HG02798 (cell line): ENCODE measurements around the gene SDSL.

ENCODE experiments used
- ATAC-seq: cut with Tn5 transposase; IDR thresholded peaks from one replicate; pipeline ENCODE4 v1.9.1; 2021; ENCODE audit warnings: mild to moderate bottlenecking; ENCODE audit not compliant: unreplicated experiment, poor library complexity

Gene SDSL

GRCh38 chr12:113440947-113441782 lies 19.0 kb downstream of the SDSL start:
- ATAC-seq, result no peak

- no peak for ATAC-seq
These were observed 20.9 kb downstream of the SDSL start for GRCh38 chr12:113443030-113443539.

GRCh38 chr12:113445544-113446171 lies 23.5 kb downstream of the SDSL start:
- ATAC-seq, result no peak

GRCh38 chr12:113448873-113449272 lies 26.7 kb downstream of the SDSL start:
- ATAC-seq, result no peak

- no peak for ATAC-seq
These were observed 27.1 kb downstream of the SDSL start for GRCh38 chr12:113449299-113449698.

- ATAC-seq, result no peak
These were observed 27.7 kb downstream of the SDSL start for GRCh38 chr12:113449839-113450238.

GRCh38 chr12:113452458-113452857 lies 30.3 kb downstream of the SDSL start:
- no peak for ATAC-seq

- no peak for ATAC-seq
These were observed 31.1 kb downstream of the SDSL start for GRCh38 chr12:113453330-113453729.

- no peak for ATAC-seq
These were observed 34.0 kb downstream of the SDSL start for GRCh38 chr12:113456199-113456598.

- ATAC-seq, result no peak
These were observed 34.6 kb downstream of the SDSL start for GRCh38 chr12:113456761-113457160.

GRCh38 chr12:113457185-113457584 lies 35.0 kb downstream of the SDSL start:
- ATAC-seq, result no peak

GRCh38 chr12:113457710-113458109 lies 35.5 kb downstream of the SDSL start:
- ATAC-seq, result no peak

- ATAC-seq, result no peak
These were observed 37.8 kb downstream of the SDSL start for GRCh38 chr12:113459981-113460380.

GRCh38 chr12:113461666-113462065 lies 39.5 kb downstream of the SDSL start:
- no peak for ATAC-seq

- no peak for ATAC-seq
These were observed 40.1 kb downstream of the SDSL start for GRCh38 chr12:113462117-113462774.

- no peak for ATAC-seq
These were observed 41.0 kb downstream of the SDSL start for GRCh38 chr12:113462998-113463745.

GRCh38 chr12:113463746-113464451 lies 41.7 kb downstream of the SDSL start:
- ATAC-seq, result no peak

- ATAC-seq, result no peak
These were observed 42.2 kb downstream of the SDSL start for GRCh38 chr12:113464452-113464775.

- ATAC-seq, result no peak
These were observed 42.9 kb downstream of the SDSL start for GRCh38 chr12:113464852-113465719.
